Superior temporal gyrus (tissue), 1 donor: ENCODE data around the gene SERPINA4.
"Not testable (repeated sequence)": the region's sequence is repeated elsewhere in the genome, so short reads cannot be mapped to it uniquely, and the experiment has no call there.

ENCODE experiments used
- DNase-seq: peaks from one replicate; pipeline ENCODE4 v3.0.0-alpha.2; 2016; ENCODE audit errors: extremely low spot score

Gene SERPINA4

GRCh38 chr14:94569381-94570001, 8.2 kb downstream of the SERPINA4 start:
- no peak for DNase-seq

DNA sequence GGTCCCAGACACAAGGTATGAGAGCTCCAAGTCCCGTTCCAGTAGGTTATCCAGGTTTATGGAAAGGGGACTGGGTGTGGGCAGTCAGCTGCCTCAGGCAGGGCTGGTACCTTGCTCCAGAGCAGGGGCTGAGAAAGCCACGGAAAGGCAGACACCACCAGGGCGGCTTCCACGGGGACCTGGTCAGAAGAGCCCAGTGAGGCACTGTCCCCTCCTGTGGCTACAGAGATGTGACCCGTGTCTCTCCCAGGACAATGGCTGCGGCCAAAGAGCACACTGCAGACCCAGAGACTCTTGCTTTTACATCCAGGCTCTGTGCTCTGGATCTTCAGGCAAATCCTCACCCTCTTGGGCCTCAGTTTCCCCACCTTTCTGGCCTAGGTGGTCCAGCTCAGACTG, 8.8 kb downstream of the SERPINA4 start:
- no peak for DNase-seq

DNA sequence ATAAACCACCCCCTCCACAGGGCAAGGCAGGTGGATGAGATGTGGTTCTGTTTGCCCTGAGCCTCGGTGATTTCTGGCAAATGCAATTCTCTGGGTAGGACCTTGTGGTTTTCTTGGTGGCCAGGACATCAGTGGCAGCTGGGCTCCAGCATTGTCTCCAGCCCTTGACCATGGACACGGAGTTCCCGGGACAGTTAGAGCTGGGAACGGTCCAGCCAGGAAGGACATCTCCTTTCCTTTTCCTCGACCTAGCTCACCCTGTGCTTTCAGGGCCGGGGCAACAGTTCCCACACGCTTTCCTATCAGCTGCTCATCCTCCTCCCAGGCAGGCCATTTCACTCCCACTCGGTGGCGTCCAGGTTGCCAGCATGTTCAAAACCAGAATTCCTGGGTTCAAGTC, 9.2 kb downstream of the SERPINA4 start:
- DNase-seq = no peak

DNA sequence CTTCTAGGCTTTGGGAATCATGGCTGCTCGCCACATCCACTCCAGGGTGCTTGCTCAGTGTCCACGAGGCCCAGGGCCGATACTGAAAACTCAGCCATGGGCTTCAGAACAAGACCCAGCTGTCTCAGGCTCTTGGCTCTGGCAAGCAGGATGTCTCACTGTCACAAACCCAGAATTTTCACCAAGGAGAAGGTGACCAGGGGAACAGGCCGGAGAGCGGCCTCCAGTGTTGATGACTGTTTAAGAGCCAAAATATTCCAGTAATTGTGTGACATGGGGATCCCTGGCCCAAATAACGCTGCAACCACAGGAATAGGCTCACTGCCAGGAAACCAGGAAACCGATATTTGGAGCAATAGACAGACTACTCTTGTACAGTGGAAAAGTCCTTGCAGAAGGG, 10.2 kb downstream of the SERPINA4 start:
- no peak for DNase-seq

- DNase-seq = no peak
These were observed 10.7 kb downstream of the SERPINA4 start for GRCh38 chr14:94571950-94572349.

DNA sequence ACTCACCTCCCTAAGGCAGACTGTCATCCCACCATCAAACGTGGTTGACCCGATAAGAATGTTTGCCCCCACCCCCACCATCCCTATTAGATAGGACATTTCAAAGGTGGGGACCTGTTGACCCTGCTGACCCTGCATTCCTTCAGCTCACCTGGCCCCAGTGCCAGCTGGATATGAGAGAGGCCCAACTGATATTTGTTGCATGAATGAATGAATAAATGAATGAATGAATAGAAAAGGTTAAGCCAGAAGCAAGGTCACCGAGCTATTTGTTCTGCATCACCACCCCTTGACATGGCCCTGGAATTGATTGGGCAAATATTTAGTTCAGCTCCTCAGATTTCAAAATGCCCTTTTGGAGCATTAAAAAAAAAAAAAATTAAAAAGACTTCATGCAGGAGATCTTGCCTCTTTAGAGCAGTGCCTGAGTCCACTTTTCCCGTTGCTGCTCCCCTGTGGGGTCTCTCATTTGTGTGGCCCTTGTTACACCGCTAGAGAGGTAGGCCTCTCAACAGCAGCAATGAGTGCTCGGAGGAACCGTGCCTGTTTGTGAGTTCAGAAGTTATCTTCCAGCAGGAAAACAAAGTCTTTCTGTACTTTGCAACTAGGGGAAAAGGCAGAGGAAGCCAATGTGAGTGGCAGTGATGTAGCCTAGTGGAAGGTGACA, 11.5 kb downstream of the SERPINA4 start:
- DNase-seq = no peak

GRCh38 chr14:94573475-94574277, 12.4 kb downstream of the SERPINA4 start:
- DNase-seq = no peak

- no peak for DNase-seq
These were observed 13.1 kb downstream of the SERPINA4 start for GRCh38 chr14:94574336-94574735.

- no peak for DNase-seq
These were observed 14.7 kb downstream of the SERPINA4 start for GRCh38 chr14:94575730-94576585.

DNA sequence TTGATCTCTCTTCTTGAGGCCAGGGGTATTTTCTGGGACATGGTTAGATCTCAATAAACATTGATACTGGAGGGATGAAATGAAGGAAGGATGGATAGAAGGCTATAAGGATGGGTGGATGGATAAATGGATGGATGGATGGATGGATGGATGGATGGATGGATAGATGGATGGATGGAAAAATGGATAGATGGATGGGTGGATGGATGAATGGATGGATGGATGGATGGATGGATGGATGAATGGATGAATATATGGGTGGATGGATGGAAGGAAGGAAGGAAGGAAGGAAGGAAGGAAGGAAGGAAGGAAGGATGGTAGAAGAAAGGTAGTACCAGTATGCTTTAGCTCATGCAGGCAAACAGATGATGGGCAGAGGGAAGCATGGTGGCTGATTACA, 16.2 kb downstream of the SERPINA4 start:
- not testable (repeated sequence) for DNase-seq

- no peak for DNase-seq
These were observed 17.5 kb downstream of the SERPINA4 start for GRCh38 chr14:94578712-94579111.

DNA sequence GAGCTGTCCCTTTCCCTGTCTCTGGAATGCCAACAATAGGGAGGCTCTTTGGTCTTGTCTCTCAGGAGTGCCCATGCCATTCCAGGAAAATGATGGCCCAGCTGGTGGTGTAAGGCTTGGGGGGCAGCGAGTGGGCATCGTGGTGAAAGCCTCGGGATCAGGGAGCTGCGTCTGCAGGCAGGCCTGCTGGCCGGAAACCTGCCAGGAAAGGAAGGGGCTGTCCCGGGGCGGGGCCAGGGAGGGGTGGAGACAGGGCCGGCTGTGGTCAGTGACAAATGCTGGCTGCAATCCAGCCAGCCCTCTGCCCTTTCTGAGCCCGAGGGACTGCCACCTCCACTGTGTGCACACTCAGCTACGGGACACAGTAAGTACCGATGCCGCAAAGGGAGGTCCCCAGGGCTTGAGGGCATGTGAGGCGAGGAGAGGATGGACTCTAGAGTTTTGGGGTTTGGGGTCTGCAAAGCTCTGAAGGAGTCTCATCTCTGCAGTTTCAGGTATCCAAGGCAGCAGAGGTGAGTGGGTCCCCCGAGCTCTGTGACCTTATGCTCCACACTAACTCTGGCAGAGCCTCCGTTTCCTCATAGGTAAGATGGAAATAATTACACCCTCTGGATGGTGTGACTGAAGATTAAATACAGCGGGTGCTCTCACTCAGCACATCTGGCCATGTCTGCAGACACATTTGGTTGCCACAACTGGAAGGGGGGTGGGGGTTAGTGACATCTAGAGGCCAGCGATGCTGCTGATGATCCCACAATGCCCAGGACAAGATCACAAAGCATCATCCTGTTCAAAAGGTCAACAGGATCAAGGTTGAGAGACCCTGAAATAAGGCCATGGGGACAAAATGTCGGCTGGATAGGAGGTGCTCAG, 20.1 kb downstream of the SERPINA4 start, which contains the start of gene SERPINA5:
SERPINA5 (plus strand) TSS at position 300 of the 873 bp plus-strand sequence. CDS start 5,937 bp downstream, outside the sequence.
- DNase-seq = no peak

DNA sequence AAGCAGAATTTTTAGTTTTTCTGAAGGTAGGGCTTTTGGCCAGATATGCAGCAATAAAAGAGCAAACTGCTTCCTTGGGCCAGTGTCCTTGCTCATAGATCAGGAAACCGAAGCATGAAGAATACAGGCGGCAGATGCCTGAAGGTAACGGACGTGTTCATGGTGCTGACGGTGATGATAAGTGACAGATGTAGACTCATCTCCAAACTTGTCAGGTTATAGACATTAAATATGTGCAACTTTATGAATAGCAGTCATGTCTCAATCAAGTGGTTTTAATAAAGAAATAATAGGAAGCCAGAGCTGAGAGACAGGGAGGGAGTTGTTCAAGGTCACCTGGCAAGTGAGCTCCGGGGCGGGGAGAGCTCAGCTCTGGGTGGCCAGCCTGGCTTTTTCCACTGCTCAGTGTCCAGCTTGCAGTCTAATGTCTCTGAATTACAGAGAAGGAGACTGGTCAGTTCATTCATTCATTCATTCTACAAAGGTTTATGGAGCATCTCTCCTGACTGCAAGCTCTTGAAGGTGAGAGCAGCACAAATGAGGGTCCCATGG, 21.0 kb downstream of the SERPINA4 start:
- no peak for DNase-seq

- no peak for DNase-seq
These were observed 21.6 kb downstream of the SERPINA4 start for GRCh38 chr14:94582851-94583250.

DNA sequence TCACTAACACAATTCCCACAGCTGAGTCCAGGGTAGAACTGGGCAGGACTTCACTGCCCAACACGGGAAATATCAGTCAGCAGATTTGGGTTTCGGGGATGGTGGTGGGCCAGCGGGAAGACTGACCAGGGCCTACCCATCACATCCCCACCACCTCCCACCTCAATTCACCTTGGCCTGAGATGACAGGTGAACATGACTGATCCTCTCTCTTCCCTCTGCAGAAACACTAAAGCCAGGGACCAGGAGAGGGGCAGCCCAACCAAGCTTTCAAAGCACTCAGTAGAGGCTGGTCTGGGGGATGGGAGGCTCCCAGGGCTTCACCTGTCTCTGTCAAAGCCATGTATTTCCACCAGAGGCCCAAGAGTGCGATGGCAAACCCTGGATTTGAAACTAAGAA, 22.3 kb downstream of the SERPINA4 start:
- no peak for DNase-seq

- DNase-seq = no peak
These were observed 23.5 kb downstream of the SERPINA4 start for GRCh38 chr14:94584591-94585280.

GRCh38 chr14:94586635-94587034, 25.4 kb downstream of the SERPINA4 start:
- DNase-seq = no peak

DNA sequence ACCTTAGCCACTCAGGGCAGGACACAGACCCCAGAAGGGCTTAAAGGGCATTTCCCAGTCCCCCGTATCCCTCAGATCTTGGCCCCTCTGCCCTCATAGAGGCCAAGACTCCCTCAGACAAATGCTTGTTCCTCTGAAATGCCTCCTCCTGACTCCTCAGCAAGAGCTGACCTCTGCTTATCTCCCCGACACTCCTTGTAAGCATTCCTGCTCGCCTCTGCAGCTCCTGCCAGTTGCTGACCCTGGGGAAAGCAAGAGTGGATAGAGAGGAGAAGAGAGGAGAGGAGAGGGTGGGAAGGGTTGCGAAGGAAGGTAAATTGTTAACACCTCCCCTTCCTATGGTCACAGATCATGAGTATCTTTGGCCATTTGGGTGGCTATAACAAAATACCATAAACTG, 27.1 kb downstream of the SERPINA4 start:
- DNase-seq = no peak

DNA sequence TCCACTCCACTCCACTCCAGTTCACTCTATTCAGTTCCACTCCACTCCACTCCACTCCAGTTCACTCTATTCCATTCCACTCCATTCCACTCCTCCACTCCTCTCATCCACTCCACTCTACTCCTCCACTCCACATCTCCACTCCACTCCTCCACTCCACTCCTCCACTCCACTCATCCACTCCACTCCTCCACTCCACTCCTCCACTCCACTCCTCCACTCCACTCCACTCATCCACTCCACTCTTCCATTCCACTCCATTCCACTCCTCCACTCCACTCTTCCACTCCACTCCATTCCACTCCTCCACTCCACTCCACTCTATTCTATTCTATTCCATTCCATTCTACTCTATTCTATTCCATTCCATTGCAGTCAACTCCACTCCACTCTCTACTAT, 29.8 kb downstream of the SERPINA4 start:
- DNase-seq = no peak

DNA sequence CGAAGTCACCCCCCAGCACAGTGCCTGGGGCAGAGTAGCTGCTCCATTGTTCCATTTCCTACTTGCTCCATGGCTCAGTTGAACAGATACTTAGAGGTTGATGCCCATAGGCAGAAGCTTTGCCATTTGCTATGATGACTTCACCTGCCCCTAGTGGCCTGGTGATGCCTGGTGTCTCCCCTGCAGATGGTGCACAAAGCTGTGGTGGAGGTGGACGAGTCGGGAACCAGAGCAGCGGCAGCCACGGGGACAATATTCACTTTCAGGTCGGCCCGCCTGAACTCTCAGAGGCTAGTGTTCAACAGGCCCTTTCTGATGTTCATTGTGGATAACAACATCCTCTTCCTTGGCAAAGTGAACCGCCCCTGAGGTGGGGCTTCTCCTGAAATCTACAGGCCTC, 30.6 kb downstream of the SERPINA4 start:
- DNase-seq = no peak
